Neutrophil (primary cell): Measurements from ENCODE around the gene TELO2.

ENCODE experiments used
- H3K27ac ChIP-seq: fragments of 200-600 bp; sonication (generic); 2 replicates; pipeline ENCODE4 v1.5.1; 2016; ENCODE audit warnings: mild to moderate bottlenecking, moderate library complexity
- H3K27me3 ChIP-seq: fragments of 200-600 bp; sonication (generic); 2 replicates; pipeline ENCODE4 v1.6.0; 2016; ENCODE audit warnings: mild to moderate bottlenecking
- H3K36me3 ChIP-seq: fragments of 200-600 bp; sonication (generic); 2 replicates; pipeline ENCODE4 v1.5.1; 2017
- H3K4me1 ChIP-seq, 2 experiments: fragments of 200-600 bp in 1 of 2; sonication (generic) in 1 of 2; 1 replicate in 1 of 2; 2 replicates in 1 of 2; pipeline versions ENCODE4 v1.5.1 to v1.6.1; 2013 to 2016; ENCODE audit warnings: low read depth in 1 of 2, low read length in 1 of 2, mild to moderate bottlenecking in 1 of 2, moderate library complexity in 1 of 2; ENCODE audit not compliant: control insufficient read depth in 1 of 2, insufficient read depth in 1 of 2
- H3K4me3 ChIP-seq, 2 experiments: fragments of 200-600 bp in 1 of 2; sonication (generic) in 1 of 2; 1 replicate in 1 of 2; 2 replicates in 1 of 2; pipeline ENCODE4 v1.5.1; 2013 to 2016; ENCODE audit warnings: low read depth in 1 of 2, low read length in 1 of 2, mild to moderate bottlenecking in 1 of 2, moderate library complexity in 1 of 2
- H3K9me3 ChIP-seq: fragments of 200-600 bp; sonication (generic); 2 replicates; pipeline ENCODE4 v1.5.1; 2016
- TF ChIP-seq, protein P1 (sequence below): fragments of 200-600 bp; sonication (generic); IDR thresholded peaks from 2 replicates; pipeline ENCODE4 v1.5.1; 2016; ENCODE audit warnings: antibody characterized with exemption

The TELO2 gene

DNA sequence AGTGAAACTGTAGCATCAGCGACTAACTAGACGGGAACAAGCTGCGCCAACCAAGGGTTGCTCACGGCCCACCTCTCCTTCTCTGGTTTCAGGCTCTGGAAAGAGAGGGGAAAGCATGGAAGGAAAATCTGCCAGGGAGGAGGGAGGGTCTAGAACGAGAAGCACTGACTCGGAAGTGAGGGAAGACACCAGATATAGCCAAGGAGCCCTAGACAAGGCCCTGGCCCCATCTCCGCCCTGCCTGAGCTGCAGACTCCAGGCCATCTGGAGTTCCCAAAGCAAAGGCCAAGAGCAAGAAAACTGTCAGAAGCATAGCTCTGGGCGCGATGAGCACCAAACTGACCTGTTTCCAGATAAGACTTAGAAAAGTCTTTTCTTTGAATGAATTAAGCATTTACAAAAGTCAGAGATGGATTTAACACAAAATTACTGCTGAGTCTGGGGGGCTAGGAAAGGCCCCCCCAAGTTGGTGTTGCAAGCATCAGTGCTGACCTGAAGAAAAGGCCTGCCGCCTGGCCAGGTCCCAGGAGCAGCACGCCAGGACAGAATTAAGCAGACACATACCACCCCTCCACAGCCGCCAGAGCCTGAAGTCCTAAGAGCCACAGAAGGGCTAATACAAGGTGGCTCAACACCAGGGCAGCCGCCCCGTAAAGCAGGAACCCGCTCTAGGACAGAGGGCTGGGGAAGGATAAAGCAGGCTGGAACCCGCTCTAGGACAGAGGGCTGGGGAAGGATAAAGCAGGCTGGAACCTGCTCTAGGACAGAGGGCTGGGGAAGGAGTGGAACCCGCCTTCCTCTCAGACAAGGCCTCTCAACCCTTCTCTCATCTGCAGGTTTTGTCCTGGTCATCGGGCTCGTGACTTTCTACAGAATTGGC lies 61.0 kb downstream of the TELO2 start:
- H3K4me3 ChIP-seq: no peak overlapping the region
- H3K27ac ChIP-seq: no peak overlapping the region
- no peaks in the 10 kb centered on the region for H3K9me3 ChIP-seq
- no peaks in the 10 kb centered on the region for H3K27me3 ChIP-seq
- TF ChIP-seq, protein P1, sequence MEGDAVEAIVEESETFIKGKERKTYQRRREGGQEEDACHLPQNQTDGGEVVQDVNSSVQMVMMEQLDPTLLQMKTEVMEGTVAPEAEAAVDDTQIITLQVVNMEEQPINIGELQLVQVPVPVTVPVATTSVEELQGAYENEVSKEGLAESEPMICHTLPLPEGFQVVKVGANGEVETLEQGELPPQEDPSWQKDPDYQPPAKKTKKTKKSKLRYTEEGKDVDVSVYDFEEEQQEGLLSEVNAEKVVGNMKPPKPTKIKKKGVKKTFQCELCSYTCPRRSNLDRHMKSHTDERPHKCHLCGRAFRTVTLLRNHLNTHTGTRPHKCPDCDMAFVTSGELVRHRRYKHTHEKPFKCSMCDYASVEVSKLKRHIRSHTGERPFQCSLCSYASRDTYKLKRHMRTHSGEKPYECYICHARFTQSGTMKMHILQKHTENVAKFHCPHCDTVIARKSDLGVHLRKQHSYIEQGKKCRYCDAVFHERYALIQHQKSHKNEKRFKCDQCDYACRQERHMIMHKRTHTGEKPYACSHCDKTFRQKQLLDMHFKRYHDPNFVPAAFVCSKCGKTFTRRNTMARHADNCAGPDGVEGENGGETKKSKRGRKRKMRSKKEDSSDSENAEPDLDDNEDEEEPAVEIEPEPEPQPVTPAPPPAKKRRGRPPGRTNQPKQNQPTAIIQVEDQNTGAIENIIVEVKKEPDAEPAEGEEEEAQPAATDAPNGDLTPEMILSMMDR: no peak
- peaks cover 2 to 3% of the 10 kb centered on the region in 2 experiments for H3K4me1 ChIP-seq
- no peaks in the 10 kb centered on the region for H3K36me3 ChIP-seq

DNA sequence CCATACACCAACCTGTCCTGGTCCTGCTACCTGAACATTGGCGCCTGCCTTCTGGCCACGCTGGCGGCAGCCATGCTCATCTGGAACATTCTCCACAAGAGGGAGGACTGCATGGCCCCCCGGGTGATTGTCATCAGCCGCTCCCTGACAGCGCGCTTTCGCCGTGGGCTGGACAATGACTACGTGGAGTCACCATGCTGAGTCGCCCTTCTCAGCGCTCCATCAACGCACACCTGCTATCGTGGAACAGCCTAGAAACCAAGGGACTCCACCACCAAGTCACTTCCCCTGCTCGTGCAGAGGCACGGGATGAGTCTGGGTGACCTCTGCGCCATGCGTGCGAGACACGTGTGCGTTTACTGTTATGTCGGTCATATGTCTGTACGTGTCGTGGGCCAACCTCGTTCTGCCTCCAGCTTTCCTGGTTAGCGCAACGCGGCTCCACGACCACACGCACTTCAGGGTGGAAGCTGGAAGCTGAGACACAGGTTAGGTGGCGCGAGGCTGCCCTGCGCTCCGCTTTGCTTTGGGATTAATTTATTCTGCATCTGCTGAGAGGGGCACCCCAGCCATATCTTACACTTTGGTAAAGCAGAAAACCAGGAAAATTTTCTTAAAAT lies 61.8 kb downstream of the TELO2 start:
- TF ChIP-seq, protein P1: no peak
- H3K27me3 ChIP-seq: no peaks in the 10 kb centered on the region
- H3K9me3 ChIP-seq: no peaks in the 10 kb centered on the region
- H3K4me1 ChIP-seq: peaks cover 5 to 7% of the 10 kb centered on the region in 2 experiments
- no peaks in the 10 kb centered on the region for H3K36me3 ChIP-seq
- H3K4me3 ChIP-seq: no peak overlapping the region
- no peak overlapping the region for H3K27ac ChIP-seq

DNA sequence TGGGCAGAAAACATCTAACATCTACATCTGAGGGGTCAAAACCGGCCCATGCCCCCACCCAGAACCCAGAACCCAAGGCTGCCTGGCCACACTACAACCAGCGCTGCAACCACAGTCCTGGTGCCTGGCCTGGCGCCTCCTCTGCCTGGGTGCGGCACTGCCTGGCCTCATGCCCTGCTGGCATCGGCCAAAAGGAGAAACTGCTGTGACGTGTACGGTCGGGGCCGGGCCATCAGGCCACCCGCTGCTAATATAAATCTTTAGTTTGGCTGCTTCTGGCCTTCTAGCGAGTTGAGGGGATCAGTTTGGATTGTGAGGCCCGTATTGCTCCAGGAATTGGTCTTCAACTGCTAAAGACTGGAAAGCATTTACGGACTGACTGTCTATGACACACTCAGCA lies 63.1 kb downstream of the TELO2 start:
- Histone ChIP-seq H3K36me3 (no peaks in the 10 kb centered on the region), H3K9me3 (no peaks in the 10 kb centered on the region), H3K4me3 (no peak overlapping the region), H3K27me3 (no peaks in the 10 kb centered on the region), H3K4me1 (peaks cover 5 to 7% of the 10 kb centered on the region in 2 experiments), H3K27ac (no peak overlapping the region)
- TF ChIP-seq, protein P1: no peak

DNA sequence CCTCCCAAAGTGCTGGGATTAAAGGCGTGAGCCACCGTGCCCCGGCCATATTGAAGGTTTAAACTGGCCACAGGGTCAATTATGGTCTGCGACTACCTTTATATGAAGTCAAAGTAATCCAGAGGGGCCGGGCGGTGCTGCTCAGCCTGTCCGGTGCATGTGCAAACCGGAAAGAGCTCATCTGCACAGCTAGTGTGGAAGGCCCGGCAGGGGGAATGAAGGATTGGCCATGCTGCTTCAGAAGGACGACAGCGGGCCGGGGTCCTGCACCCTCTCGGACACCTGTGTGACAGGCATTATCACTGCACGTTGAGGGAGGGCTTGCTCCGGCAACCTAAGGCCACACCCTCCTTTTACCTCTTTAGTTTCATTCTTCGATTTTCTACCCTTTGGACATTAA lies 63.9 kb downstream of the TELO2 start:
- Histone ChIP-seq H3K4me1 (peaks cover 5 to 7% of the 10 kb centered on the region in 2 experiments), H3K9me3 (no peaks in the 10 kb centered on the region), H3K36me3 (no peaks in the 10 kb centered on the region), H3K27ac (no peak overlapping the region), H3K27me3 (no peaks in the 10 kb centered on the region), H3K4me3 (no peak overlapping the region)
- TF ChIP-seq, protein P1: no peak

DNA sequence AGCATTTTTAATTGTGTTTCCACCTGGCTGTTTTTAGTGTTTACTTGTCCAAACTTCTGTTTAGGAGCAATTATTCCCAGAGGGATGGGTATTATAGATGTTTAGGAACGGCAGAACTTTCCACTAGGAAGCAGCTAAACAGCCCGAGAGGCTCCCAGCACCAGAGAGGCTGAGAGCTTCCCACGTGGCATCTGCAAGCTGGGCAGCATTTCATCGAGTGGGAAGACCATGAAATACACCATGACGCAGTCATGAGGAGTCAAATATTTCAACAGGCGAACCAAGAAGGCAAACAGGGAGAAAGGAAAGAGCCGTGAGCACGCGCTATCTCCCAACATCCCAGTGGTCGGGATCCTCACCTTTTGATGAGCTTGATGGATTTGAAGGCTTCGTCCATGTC lies 64.4 kb downstream of the TELO2 start:
- Histone ChIP-seq H3K36me3 (no peaks in the 10 kb centered on the region), H3K27ac (no peak overlapping the region), H3K4me3 (no peak overlapping the region), H3K9me3 (no peaks in the 10 kb centered on the region), H3K27me3 (no peaks in the 10 kb centered on the region), H3K4me1 (peaks cover 5 to 7% of the 10 kb centered on the region in 2 experiments)
- TF ChIP-seq, protein P1: no peak
